Measurements from ENCODE around the gene HOXD4.
A peak's percentile ranks its signal among the peaks of the same experiment; 100 is the strongest.

The HOXD4 gene

DNA sequence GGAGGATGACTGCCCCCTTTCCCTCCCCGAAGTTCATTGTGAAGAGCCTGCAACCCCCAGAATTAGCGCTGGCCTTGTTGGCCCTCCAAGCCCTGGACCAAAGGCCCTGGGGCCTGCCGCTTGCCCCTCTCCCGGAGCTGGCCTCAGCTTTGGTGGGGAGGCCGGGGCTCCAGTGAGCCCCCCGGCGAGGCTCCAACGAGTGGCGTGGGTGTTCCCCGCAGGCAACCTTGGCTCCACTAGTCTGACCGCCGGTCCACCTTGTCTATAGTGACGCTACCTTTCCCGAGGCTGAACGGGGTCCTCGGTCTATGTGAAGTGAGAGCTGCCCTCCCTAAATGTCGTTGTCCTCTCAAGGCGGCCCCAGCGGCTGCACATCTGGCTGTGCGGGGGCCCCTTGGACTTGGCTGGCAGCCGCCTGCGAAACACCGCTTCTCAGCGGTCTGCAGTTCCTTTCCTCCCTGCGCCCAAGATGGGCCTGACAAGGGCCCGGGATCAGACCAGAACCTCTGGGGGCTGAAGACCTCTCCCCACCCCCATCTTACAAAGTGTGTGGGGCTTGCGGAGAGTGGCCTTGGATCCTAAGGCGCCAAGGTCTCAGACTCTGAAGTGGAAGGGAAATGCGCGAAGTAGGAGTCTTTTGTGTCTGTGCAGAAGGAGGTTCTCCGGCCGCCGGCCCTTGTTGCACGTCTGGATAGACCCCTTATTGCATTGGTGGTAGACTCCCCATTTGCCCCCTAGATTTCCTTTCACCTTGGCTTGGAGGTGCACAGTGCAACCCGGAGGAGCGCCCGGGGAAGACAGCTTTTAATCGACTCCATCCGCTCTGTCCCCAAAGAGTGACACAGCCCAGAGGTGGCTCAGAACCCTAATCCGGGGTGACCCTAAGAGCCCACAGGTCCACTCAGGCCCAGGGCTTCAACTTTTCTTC lies 38.7 kb upstream of the HOXD4 start:
- DNase-seq (ENCODE audit: low read depth, low spot score): no peak
- ChIA-PET POLR2A (no interaction called here), CTCF (interaction anchor here (0.6 to 9.0 kb wide), 13 partner anchors 8 to 1311 kb away, joined by 3 to 73 read pairs (median 8); partner anchors contain the start of gene HOXD9)
- no peak overlapping the region for H3K4me3 ChIP-seq (ENCODE audit: low read depth, low read length)
- TF ChIP-seq, protein P1, sequence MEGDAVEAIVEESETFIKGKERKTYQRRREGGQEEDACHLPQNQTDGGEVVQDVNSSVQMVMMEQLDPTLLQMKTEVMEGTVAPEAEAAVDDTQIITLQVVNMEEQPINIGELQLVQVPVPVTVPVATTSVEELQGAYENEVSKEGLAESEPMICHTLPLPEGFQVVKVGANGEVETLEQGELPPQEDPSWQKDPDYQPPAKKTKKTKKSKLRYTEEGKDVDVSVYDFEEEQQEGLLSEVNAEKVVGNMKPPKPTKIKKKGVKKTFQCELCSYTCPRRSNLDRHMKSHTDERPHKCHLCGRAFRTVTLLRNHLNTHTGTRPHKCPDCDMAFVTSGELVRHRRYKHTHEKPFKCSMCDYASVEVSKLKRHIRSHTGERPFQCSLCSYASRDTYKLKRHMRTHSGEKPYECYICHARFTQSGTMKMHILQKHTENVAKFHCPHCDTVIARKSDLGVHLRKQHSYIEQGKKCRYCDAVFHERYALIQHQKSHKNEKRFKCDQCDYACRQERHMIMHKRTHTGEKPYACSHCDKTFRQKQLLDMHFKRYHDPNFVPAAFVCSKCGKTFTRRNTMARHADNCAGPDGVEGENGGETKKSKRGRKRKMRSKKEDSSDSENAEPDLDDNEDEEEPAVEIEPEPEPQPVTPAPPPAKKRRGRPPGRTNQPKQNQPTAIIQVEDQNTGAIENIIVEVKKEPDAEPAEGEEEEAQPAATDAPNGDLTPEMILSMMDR (IDR thresholded peaks at IDR 0.05; ENCODE audit: insufficient read depth, low read length, missing control alignments): no peak

DNA sequence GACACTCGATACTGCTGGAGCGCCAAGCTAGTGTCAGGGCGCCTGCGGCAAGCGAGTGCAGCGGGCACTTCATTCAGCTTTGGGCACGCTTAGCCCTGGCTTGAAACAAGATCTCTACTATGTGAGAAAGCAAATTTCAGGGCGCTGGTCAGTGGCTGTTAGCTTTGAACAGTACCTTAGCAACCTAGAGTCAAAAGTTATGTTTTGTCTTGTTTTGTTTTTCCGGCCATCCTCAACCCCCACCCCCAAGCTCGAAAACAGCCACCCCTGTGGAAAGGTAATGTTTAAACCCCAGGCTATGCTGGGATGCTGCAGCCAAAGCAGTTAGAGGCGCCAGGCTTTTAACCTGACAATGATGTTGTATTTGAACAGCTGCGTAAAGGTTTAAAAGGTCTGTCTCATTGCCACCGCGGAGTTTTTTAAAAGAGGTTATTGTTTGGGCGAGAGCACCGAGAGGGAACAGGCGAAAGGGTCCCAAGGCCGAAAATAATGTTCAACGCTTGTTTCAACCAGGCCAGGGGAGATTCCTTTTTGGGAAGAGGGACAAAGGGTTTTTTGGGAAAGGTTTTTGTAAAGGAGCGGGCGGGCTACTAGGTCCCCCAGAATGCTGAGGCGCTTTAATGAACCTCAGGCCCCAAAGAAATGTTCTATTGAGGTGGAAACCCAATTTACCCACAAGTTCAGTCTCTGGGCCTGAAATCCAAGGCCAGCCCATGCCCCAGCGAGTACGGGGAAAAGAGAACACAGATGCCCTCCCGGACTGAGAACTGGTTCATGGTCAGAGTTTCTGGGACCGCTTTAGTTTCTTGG lies 37.0 kb upstream of the HOXD4 start:
- DNase-seq (ENCODE audit: low read depth, low spot score): no peak
- TF ChIP-seq, protein P1 (IDR thresholded peaks at IDR 0.05; ENCODE audit: insufficient read depth, low read length, missing control alignments): no peak
- ChIA-PET CTCF (interaction anchor here (0.7 to 9.0 kb wide), 15 partner anchors 8 to 1050 kb away, joined by 3 to 73 read pairs (median 5); partner anchors contain the start of gene HOXD9), POLR2A (no interaction called here)
- H3K4me3 ChIP-seq (ENCODE audit: low read depth, low read length): no peak overlapping the region

DNA sequence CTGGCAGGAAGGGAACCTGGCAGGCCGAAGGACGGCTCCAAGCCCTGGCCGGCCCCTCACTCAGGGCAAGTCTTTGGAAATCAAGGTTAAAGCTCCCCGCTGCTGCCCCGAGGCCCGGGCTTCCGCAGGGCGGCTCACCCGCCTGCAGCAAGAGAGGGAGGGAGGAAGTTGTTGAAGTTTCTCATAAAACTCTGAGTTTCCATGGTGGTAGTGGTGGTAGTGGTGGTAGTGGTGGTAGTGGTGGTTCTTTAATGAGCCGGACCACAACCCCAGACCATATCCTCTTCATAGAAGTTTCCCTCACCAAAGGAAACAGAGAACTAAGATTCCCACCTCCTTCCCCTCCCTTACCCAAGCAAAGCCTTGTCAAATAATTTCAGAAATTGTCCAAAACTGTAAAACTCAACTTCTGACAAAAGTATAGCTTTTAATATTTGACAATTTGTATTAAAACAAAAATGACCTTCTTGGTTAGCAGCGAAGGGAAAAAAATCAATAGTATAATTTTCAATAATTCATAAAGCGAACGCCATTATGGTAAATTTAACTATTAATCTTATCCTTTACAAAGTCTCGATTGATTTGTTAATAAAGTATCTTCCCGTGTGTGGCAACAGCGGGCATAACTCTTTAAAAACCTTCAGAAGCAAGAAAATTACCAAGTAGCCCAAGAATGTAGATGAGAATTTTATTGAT lies 36.3 kb upstream of the HOXD4 start:
- TF ChIP-seq, protein P1 (IDR thresholded peaks at IDR 0.05; ENCODE audit: insufficient read depth, low read length, missing control alignments): no peak
- DNase-seq (ENCODE audit: low read depth, low spot score): no peak
- H3K4me3 ChIP-seq (ENCODE audit: low read depth, low read length): no peak overlapping the region
- POLR2A ChIA-PET: no interaction called here
- CTCF ChIA-PET: interaction anchor here (0.7 to 9.0 kb wide), 10 partner anchors 10 to 1050 kb away, joined by 3 to 73 read pairs (median 6); no protein-coding TSS in a partner anchor

DNA sequence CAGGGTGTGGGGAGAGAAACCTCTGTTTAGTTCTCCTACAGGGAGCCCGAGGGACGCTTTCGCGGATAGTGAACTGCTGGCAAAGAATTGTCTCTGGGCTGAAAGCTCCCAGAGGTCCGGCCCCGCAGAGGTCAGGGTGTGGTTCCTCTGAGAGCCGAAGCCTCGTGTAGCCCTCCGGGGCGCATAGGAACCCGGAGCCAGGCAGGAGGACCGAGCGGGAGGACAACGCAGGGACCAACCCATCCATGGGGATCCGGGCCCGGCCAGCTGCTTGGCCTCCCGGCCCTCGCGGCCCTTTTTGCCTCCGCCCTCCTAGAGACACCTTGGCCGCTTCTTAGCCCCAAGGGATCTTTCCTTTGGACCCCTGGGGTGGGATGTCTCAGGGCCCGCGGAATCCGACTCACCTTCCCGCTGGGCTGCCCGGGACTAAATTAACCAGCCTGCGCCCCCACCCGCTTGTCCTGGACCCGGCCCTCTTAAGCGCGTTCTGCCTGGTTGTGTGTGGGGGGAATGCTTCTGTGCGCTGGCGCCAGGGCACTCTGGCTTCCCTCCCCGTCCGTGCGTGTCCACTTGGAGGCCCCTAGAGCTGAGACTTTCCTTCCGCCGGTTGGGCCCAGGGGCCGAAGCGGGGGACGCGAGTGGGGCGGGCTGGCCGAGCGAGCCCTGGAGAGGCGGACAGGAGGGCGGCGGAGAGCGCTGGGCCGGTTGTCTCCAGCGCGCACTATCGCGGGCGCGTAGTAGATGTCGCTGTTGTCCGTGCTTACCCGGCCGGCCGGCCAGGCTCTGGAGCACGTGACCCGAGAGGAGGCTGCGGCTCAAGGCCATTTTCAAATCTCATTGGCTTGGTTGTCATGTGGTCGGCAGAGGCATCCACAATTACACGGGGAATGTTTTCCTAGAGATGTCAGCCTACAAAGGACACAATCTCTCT lies 35.2 kb upstream of the HOXD4 start, which contains the start of gene HOXD10:
Gene HOXD10 (plus strand): TSS at position 896 of the 931 bp plus-strand sequence. CDS start 56 bp downstream, outside the sequence.
- ChIA-PET CTCF (interaction anchor here (0.6 to 9.0 kb wide), 13 partner anchors 11 to 1643 kb away, joined by 3 to 73 read pairs (median 4); no protein-coding TSS in a partner anchor), POLR2A (no interaction called here)
- H3K4me3 ChIP-seq (ENCODE audit: low read depth, low read length): peak within 1 kb of the TSS; percentile 37
- TF ChIP-seq, protein P1 (IDR thresholded peaks at IDR 0.05; ENCODE audit: insufficient read depth, low read length, missing control alignments): peak; percentile 58
- no peak for DNase-seq (ENCODE audit: low read depth, low spot score)

DNA sequence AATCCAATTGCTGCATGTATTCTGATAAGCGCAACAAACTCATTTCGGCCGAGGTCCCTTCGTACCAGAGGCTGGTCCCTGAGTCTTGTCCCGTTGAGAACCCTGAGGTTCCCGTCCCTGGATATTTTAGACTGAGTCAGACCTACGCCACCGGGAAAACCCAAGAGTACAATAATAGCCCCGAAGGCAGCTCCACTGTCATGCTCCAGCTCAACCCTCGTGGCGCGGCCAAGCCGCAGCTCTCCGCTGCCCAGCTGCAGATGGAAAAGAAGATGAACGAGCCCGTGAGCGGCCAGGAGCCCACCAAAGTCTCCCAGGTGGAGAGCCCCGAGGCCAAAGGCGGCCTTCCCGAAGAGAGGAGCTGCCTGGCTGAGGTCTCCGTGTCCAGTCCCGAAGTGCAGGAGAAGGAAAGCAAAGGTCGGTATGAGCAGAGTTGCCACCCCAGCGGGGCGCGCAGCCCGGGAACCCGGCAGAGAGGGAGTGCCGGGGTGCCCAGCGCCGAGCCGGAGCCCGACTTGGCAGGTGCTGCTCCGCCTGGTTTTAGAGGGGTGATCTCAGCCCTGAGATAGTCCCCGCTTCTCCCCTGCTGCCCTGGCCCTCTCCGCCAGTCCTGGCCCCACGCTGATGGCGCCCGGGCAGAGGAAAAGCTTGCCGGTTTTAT lies 34.1 kb upstream of the HOXD4 start:
- DNase-seq (ENCODE audit: low read depth, low spot score): no peak
- H3K4me3 ChIP-seq (ENCODE audit: low read depth, low read length): no peak overlapping the region; the same call in 1 of the 2 replicates
- ChIA-PET CTCF (interaction anchor here (0.6 to 9.0 kb wide), 7 partner anchors 10 to 1032 kb away, joined by 3 to 73 read pairs (median 8); no protein-coding TSS in a partner anchor), POLR2A (no interaction called here)
- TF ChIP-seq, protein P1 (IDR thresholded peaks at IDR 0.05; ENCODE audit: insufficient read depth, low read length, missing control alignments): no peak

All from AG04449 (cell line).